HG03103 (cell line): ENCODE measurements around the gene ASAP2.

Experiments
- ATAC-seq: cut with Tn5 transposase; IDR thresholded peaks from one replicate; pipeline ENCODE4 v1.9.1; 2021; ENCODE audit warnings: low read depth; ENCODE audit not compliant: unreplicated experiment

Gene ASAP2

GRCh38 chr2:9288233-9288632, 81.6 kb downstream of the ASAP2 start:
- ATAC-seq: no peak

GRCh38 chr2:9288681-9289338, 82.2 kb downstream of the ASAP2 start:
- no peak for ATAC-seq

- no peak for ATAC-seq
Observed at GRCh38 chr2:9291331-9291730, 84.7 kb downstream of the ASAP2 start.

- no peak for ATAC-seq
Observed at GRCh38 chr2:9291866-9292265, 85.3 kb downstream of the ASAP2 start.

- no peak for ATAC-seq
Observed at GRCh38 chr2:9292426-9292825, 85.8 kb downstream of the ASAP2 start.

GRCh38 chr2:9294764-9295163, 88.2 kb downstream of the ASAP2 start:
- no peak for ATAC-seq

GRCh38 chr2:9296559-9296958, 89.9 kb downstream of the ASAP2 start:
- no peak for ATAC-seq

- no peak for ATAC-seq
Observed at GRCh38 chr2:9297156-9297555, 90.5 kb downstream of the ASAP2 start.

GRCh38 chr2:9297807-9298206, 91.2 kb downstream of the ASAP2 start:
- ATAC-seq: no peak

GRCh38 chr2:9298583-9298982, 92.0 kb downstream of the ASAP2 start:
- no peak for ATAC-seq

- ATAC-seq: no peak
Observed at GRCh38 chr2:9299161-9300100, 92.8 kb downstream of the ASAP2 start.

GRCh38 chr2:9300214-9300613, 93.6 kb downstream of the ASAP2 start:
- ATAC-seq: no peak

- no peak for ATAC-seq
Observed at GRCh38 chr2:9300829-9301453, 94.3 kb downstream of the ASAP2 start.

GRCh38 chr2:9302755-9303154, 96.1 kb downstream of the ASAP2 start:
- no peak for ATAC-seq

GRCh38 chr2:9303528-9304225, 97.1 kb downstream of the ASAP2 start:
- no peak for ATAC-seq

GRCh38 chr2:9306911-9307310, 100.3 kb downstream of the ASAP2 start:
- ATAC-seq: no peak

GRCh38 chr2:9307535-9307934, 100.9 kb downstream of the ASAP2 start:
- no peak for ATAC-seq

GRCh38 chr2:9308186-9308955, 101.8 kb downstream of the ASAP2 start:
- ATAC-seq: no peak

GRCh38 chr2:9309147-9309546, 102.5 kb downstream of the ASAP2 start:
- ATAC-seq: no peak

GRCh38 chr2:9310377-9310776, 103.8 kb downstream of the ASAP2 start:
- no peak for ATAC-seq
